Measurements from ENCODE around the gene SLC9A1. TPM values are rescaled to one million over a fixed set of nuclear protein-coding genes. Genes with fewer than 3 reads are reported as not detected.
"Not testable (repeated sequence)": the region's sequence is repeated elsewhere in the genome, so short reads cannot be mapped to it uniquely, and the experiment has no call there.

Gene SLC9A1
- total RNA-seq, 1 donor from 2014 or later, result 20.5 TPM

- no peak for DNase-seq (ENCODE audit: low read depth)
Observed at GRCh38 chr1:27132624-27133023, 22.3 kb downstream of the SLC9A1 start.

DNA sequence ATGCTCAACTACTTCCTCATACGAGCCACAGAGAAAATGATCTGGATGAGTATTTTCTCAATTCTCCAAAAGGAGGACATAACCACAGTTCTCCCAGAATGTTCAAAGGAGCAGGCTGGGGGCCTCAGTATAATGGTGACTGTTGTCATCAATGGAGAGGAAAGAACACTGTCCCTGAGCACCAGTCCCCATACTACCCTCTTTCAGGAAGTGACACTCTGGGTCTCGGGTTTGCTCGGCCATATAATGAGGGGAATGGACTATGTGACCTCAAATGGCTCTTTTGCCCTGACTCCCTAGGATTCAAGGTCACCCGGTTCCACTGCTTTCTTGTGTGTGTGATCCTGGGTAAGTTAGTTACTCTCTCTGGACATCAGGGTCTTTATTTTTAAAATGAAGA lies 22.8 kb downstream of the SLC9A1 start:
- no peak for DNase-seq (ENCODE audit: low read depth)

DNA sequence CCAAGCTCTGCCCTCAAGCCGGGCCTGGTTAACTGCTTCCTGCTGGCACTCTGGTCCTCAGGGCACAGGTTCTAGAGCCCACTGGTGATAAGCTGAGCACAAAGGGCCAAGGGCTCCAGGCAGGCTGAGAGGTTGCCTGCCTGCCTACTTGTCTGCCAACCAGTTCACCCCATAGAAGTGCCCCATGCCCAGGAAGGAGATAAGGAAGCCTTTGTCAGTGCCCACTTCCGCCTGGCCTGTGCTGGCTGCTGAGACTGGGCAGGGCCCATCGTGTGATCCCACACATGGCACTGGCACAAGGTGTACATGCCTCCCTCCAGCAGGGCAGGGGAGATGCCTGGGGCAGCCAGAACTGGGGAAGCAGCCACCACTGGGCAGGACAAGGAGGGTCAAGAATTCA lies 24.1 kb downstream of the SLC9A1 start:
- no peak for DNase-seq (ENCODE audit: low read depth)

DNA sequence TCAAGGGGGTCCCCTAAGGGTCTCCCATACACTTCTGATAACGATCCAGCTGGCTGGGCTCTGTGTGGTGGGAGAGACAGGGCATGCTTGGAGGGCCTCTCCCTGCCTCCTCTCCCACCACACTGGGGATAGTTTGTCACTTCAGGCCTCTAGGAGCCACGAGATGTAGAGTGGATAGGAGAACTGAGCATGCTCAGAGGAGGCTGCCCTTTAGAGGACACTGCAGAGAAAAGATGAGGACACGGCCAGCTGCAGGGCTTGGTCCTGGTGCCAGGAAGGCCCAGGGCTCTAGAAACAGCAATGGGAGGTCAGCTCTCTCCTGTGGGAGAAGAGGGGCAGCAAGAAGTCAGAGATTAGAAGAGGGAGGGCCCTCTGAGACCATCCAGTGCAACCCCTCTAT lies 25.7 kb downstream of the SLC9A1 start:
- DNase-seq (ENCODE audit: low read depth), result no peak

DNA sequence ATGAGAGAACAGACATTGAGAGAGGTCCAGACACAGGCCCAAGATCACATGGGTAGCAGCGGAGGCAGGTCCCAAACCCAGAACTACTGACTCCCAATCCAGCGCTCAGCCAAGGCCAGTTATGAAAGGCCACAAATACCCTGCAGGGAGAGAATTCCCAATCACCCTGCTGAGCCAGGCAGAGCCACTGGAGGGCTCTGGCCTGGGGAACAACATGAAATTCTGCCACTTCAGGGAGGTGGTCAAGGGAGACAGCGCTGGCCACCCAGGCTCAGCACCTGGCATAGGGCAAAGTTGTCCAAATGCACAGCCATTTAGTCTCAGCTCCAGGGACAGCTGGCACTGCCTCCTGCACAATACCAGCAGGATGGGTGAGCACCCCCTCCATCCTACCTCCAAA lies 27.5 kb downstream of the SLC9A1 start:
- DNase-seq (ENCODE audit: low read depth), result no peak

DNA sequence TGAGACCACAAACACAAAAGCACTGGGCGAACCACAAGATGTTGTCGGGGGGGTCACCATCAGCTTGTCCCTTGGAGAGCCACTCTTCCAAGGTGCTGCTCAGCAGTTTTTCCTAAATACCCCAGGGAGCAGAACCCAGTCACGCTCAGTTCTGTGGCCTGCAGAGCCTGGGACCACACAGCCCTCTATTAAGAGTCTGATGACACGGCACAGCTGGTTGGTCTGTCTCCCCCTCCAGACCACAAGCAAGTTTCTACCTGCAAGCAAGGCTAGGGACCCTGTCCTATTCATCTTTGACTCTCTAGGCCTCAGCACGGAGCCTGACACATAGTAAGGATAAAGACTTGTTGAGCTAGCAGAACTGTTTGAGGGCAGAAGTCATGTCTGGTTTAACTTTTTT lies 28.5 kb downstream of the SLC9A1 start:
- DNase-seq (ENCODE audit: low read depth), result no peak

DNA sequence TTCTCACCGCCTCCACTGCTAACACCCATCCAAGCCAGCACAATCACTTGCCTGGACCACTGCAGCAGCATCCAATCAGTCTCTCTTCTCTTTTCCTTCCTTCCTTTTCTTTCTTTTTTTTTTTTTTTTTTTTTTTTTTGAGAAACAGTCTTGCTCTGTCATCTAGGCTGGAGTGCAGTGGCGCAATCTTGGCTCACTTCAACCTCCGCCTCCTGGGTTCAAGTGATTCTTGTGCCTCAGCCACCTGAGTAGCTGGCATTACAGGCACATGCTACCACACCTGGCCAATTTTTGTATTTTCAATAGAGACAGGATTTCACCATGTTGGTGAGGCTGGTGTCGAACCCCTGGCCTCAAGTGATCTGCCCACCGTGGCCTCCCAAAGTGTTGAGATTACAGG lies 29.8 kb downstream of the SLC9A1 start:
- not testable (repeated sequence) for DNase-seq (ENCODE audit: low read depth)

- no peak for DNase-seq (ENCODE audit: low read depth)
Observed at GRCh38 chr1:27124405-27124804, 30.5 kb downstream of the SLC9A1 start.

DNA sequence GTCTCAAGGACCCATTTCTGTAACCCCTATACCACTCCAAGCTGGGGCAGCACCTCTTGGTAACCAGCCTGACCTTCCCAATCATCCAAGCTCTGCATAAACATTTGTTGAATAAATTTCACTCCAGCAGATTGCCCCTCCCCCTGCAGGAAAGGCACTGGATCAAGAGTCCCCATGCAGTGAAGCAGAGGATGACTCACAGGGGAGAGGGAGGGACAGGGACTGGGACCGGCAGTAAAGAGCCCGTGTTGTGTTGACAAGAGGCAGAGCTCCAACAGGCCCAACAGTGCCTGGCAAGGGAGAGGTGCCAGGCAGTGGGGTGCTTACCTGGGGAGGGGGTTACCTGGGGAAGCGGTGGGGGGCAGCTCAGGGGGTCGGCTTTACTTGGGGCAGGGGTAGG lies 32.3 kb downstream of the SLC9A1 start:
- DNase-seq (ENCODE audit: low read depth), result peak; percentile 88

GRCh38 chr1:27120854-27121253 lies 34.1 kb downstream of the SLC9A1 start:
- no peak for DNase-seq (ENCODE audit: low read depth)

DNA sequence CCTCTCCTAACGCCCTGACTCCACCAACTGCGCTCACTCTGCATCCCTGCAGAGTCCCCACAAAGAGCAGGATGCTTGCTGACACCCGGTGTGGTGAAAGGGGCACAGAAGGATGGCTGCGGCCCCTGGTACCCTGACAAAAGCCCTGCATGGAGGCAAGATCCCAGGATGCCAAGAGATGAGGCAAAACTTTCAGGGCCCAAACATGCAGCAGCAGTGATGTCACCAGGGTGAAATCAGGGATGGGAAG lies 36.6 kb downstream of the SLC9A1 start:
- no peak for DNase-seq (ENCODE audit: low read depth)

- DNase-seq (ENCODE audit: low read depth), result peak; percentile 69
Observed at GRCh38 chr1:27117733-27118439, 37.0 kb downstream of the SLC9A1 start.

GRCh38 chr1:27116697-27117096 lies 38.2 kb downstream of the SLC9A1 start:
- no peak for DNase-seq (ENCODE audit: low read depth)

GRCh38 chr1:27116232-27116631 lies 38.7 kb downstream of the SLC9A1 start:
- no peak for DNase-seq (ENCODE audit: low read depth)

GRCh38 chr1:27114546-27114945 lies 40.4 kb downstream of the SLC9A1 start:
- no peak for DNase-seq (ENCODE audit: low read depth)

DNA sequence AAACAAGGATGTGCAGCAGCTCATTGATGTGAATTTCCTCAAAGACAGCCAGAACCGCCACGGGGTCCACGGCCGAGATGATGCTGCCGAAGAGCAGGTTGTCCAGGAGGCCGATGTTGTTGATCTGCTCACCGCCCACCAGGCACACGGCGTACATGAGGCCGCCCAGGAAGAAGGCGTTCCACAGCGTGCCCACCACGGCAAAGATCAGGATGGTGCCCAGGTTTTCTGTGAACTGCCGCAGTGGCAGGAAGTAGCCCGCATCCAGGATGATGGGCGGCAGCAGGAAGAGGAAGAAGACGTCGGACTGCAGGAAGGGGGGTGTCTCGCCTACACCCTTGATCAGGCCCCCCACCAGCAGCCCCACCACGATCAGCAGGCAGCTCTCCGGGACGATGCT lies 41.1 kb downstream of the SLC9A1 start:
- no peak for DNase-seq (ENCODE audit: low read depth)

GRCh38 chr1:27111626-27112573 lies 43.0 kb downstream of the SLC9A1 start:
- peak; percentile 98 for DNase-seq (ENCODE audit: low read depth)

DNA sequence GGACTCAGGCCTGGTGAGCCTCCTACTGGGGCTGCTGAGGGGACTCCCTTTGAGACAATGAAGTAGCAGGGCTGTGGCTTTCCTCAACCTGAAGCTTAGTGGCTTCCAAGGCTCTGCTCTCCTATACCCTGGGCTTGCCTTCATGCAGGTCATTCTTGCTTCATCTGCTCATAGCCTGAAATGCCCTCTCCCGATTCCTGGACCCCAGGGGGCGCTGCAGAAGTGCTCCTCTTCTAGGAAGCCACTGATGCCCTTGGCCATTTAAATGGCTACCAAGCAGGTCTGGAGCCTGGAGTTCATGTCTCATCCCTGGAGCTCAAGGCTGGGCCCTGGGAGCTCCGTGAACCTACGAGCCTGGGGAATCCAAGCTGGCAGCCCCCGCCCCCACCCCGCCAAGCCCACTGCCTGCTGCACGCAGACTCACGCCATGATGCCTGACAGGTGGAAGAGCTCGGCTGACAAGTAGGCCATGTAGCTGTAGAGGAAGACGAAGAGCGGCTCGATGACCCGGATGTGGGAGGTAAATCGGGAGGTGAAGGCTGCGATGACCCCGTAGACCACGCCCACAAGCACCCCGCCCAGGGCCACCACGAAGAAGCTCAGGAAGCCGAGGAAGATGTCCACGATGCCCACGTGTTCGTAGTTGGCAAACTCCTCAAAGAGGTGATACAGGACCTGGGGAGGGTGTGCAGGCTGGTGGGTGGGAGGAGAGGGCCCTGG lies 45.7 kb downstream of the SLC9A1 start:
- no peak for DNase-seq (ENCODE audit: low read depth)

DNA sequence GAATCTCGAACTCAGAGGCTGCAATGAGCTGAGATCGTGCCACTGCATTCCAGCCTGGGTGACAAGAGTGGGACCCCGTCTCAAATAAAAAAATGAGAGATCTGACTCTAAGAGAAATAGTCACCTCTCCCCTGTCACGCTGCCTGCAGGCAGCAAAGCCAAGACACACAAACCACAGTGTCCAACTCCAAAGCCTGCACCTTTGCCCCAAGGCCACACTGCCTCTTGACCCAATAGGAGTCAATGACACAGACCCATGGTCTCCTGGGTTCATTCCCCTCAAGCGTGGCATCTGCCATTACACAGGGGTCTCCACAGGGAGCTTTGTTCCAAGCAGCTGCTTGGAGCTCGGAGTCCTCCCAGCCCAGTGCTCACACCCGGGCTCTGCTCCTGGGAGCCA lies 46.3 kb downstream of the SLC9A1 start:
- DNase-seq (ENCODE audit: low read depth), result no peak

GRCh38 chr1:27106561-27107323 lies 48.2 kb downstream of the SLC9A1 start:
- DNase-seq (ENCODE audit: low read depth), result no peak

DNA sequence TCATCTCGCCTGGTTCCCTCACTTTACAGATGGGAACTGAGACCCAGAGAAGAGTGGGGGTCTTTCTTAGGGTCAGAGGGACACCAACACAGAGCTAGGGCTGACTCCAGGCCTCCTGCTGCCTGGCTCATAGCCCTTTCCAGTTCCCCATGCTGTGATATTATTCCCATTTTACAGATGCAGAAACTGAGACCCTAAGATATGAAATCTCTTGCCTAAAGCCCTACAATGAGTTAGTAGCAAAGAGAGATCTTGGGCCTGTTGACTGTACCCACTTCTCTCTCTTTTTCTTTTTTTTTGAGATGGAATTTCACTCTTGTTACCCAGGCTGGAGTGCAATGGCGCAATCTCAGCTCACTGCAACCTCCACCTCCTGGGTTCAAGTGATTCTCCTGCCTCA lies 49.9 kb downstream of the SLC9A1 start:
- DNase-seq (ENCODE audit: low read depth), result no peak

- DNase-seq (ENCODE audit: low read depth), result no peak
Observed at GRCh38 chr1:27103498-27103897, 51.4 kb downstream of the SLC9A1 start.
